Loucy (cell line): ENCODE data around the gene EZR.

Source experiments
- EZH2phosphoT487 ChIP-seq: fragments of 200-600 bp; IDR thresholded peaks from 2 replicates; pipeline ENCODE4 v1.6.1; 2018; ENCODE audit warnings: antibody characterized with exemption, mild to moderate bottlenecking, moderate library complexity, borderline replicate concordance
- TF ChIP-seq, protein P1 (sequence below): fragments of 200-600 bp; sonication (generic); conservative IDR thresholded peaks from 2 replicates; pipeline ENCODE4 v1.5.1; 2014; ENCODE audit warnings: mild to moderate bottlenecking, antibody characterized with exemption, low read length

GRCh38 chr6:158751224-158751623 is 67.9 kb downstream of the EZR start:
- TF ChIP-seq, protein P1, sequence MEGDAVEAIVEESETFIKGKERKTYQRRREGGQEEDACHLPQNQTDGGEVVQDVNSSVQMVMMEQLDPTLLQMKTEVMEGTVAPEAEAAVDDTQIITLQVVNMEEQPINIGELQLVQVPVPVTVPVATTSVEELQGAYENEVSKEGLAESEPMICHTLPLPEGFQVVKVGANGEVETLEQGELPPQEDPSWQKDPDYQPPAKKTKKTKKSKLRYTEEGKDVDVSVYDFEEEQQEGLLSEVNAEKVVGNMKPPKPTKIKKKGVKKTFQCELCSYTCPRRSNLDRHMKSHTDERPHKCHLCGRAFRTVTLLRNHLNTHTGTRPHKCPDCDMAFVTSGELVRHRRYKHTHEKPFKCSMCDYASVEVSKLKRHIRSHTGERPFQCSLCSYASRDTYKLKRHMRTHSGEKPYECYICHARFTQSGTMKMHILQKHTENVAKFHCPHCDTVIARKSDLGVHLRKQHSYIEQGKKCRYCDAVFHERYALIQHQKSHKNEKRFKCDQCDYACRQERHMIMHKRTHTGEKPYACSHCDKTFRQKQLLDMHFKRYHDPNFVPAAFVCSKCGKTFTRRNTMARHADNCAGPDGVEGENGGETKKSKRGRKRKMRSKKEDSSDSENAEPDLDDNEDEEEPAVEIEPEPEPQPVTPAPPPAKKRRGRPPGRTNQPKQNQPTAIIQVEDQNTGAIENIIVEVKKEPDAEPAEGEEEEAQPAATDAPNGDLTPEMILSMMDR: no peak
- no peak for TF ChIP-seq EZH2phosphoT487
